HG03442 (cell line): ENCODE results near the gene CTF1.

Source experiments
- ATAC-seq: cut with Tn5 transposase; IDR thresholded peaks from one replicate; pipeline ENCODE4 v1.9.1; 2021; ENCODE audit warnings: mild to moderate bottlenecking, moderate library complexity; ENCODE audit not compliant: unreplicated experiment

The CTF1 gene

GRCh38 chr16:30904114-30904780 lies 7.8 kb downstream of the CTF1 start:
- no peak for ATAC-seq

DNA sequence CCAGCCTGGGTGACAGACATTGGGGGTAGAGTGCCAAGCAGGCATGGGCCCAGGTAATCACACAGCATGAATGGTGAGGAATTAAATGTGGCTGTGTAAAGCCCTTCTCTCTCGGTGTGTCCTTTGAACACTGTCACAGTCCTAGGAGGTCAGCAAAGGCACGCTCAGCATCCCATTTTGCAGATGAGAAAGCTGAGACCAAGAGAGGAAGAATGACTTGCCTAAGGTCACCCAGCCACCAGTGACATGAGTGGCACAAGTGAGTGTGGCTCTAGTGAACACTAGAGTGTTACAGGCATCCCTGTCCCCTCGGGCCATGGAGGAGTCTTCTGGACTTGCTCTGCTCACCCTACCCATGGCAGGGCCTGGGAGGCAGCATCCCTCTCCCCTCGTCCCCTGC lies 10.7 kb downstream of the CTF1 start:
- ATAC-seq = no peak

DNA sequence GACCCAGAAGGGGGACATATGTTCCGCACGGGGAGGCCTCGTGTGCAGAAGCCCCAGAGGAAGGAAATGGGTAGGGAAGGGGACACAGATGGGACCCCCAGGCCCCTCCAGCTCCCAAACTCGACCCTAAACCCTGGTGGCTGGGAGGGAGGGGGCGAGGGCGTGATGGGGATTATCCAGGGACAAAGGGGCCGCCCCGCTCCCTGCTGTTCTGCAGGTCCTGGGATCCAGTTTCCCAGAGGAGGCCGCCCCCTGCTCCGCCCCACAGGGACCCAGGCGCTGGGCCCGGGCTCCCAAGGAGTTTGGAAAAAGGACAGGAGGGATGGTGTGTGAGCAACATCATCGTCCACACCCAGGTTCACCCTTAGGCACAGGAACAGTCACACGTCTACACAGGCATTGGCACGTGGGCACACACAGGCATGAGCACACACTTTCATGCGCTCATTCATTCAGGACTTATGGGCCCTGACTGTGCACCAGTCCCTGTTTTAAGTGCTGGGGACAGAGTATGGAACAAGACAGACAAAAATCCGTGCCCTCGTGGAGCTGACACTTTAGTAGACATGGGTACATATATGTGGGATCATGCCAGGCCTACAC lies 14.1 kb downstream of the CTF1 start:
- ATAC-seq = no peak

DNA sequence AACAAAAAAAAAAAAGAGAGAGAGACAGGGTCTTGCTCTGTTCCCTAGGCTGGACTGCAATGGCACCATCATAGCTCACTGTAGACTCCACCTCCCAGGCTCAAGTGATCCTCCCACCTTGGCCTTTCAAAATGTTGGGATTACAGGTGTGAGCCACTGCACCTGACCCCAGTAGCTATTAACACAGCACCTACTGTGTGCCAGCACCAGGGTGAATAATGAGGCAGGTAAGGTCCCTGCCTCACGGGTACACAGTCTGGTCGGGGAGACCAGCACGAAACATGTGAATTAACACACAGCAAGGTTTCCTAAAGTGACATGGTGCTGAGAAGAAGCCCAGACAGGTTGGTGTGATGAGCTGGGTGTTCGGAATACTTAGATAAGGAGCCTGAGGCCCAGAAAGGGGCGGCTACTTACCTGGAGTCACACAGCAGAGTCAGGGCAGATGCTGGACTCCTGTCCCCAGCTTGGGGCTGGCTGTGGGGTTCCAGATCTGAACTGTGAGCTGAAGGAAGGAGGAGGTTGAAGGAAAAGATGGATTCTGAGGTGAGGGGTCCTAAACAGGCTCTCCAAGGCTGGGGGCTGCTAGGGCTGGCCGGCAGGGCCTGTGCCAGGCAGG lies 16.5 kb downstream of the CTF1 start:
- no peak for ATAC-seq

DNA sequence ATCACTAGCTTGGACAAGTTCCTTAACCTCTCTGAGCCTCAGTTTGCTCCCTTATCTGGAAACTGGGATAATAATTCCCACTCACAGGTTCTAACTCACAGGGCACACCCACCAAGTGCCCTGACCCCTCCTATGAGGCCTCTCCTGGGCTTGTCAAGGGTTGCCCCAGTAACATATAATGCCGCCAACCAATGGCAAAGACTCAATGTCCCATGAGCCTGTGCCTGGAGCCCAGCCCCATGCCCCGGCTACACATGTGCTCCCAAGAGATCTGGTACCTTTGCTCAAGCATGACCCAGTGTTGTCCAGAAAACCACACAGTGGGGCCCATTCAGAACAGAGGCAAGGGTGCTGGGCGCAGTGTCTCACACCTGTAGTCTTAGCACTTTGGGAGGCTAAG lies 18.4 kb downstream of the CTF1 start:
- ATAC-seq = no peak

- no peak for ATAC-seq
Observed at GRCh38 chr16:30918614-30919013, 22.2 kb downstream of the CTF1 start.

- no peak for ATAC-seq
Observed at GRCh38 chr16:30920891-30921290, 24.5 kb downstream of the CTF1 start.

- ATAC-seq = no peak
Observed at GRCh38 chr16:30921459-30921747, 25.0 kb downstream of the CTF1 start.

- ATAC-seq = no peak
Observed at GRCh38 chr16:30921748-30922419, 25.5 kb downstream of the CTF1 start.

DNA sequence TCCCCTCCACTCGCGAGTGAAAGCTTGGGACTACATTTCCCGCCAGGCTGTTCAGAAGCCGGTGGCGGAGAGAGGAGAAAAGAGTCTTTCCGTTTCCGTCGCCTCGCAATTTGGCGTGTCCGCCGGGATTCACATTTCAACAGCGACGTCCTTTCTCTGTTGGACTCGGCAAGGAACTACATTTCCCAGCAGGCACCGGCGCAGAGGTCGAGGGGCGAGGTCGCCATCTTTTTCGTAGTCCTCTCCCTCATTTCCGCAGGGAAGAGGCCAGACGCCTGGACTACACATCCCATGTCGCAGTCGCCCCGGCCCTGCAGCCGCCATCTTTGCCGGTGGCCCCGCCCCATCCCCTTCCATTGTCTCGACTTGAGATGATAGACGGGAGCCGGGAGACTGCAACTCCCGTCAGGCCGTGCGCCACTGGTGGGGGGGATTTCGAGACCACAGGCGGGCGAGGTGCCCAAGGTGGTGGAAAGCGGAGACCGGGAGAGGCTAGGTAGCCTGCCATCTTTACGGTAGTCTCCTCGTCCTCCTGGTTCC lies 26.1 kb downstream of the CTF1 start:
- ATAC-seq = peak; percentile 72

DNA sequence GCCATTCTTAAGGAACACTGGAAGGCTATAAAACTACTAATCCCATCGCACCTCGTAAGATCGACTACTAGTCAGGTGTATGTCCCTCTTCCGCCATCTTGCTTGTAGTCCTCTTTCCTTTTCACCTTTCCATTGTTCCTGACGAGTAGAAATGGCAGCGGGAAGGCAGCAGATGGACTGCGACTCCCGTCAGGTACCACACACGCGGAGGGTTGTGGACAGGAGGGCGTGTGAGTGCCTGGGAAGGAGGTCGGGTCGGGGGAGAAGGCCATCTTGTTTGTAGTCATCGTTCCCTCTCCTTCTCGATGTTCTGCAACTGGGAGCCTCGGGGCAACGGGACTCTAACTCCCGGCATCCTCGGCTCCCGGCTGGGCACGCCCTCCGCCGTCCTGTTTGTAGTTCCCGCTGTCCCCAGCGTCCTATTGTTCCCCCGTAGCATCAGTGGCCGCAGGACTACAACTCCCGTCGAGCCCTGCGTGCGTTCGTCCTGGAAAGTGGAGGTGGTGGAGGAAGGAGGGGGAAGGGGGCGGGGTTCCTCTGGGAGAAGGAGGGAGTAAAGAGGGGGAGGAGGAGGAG lies 26.6 kb downstream of the CTF1 start:
- ATAC-seq = peak; percentile 53

- ATAC-seq = no peak
Observed at GRCh38 chr16:30923554-30924075, 27.2 kb downstream of the CTF1 start, which contains the start of gene FBXL19. FBXL19 (plus strand) TSS chr16:30923572; CDS start chr16:30925755, 2,183 bp downstream.

- ATAC-seq = no peak
Observed at GRCh38 chr16:30924076-30924912, 27.9 kb downstream of the CTF1 start.

DNA sequence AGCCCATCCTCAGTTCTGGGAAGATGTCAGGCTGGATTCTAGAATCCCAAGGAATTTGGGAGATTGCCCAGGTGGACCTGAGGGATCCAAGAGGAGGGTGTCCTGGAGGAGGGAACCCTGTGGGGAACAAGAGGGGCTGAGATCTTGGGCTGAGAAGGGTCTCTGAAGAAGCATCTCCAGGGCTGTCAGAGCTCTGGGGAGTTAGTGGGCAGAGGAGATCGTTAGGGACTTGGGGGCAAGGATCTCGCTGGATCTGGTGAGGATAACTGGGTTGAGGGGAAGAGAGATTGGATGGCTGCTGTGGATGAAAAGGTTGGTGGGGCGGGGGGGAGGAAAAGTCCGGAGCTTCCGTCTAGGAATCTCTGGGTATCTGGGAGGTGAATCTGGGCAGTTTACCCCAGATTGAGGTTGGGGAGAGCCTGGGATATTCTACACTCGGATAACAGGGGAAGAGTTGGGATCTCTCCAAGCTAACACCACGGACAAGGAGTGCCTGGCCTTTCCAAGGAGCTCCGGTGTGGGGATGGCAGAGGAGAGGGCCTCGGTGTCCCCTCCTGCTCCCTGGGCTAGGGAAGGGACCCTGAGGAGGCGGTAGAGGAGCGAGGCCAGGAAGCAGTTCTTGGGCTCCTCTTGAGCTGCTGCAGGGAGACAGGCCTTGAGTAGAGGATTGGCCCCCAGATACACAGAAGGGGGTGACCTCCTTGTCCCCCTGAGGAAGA lies 28.7 kb downstream of the CTF1 start:
- no peak for ATAC-seq

DNA sequence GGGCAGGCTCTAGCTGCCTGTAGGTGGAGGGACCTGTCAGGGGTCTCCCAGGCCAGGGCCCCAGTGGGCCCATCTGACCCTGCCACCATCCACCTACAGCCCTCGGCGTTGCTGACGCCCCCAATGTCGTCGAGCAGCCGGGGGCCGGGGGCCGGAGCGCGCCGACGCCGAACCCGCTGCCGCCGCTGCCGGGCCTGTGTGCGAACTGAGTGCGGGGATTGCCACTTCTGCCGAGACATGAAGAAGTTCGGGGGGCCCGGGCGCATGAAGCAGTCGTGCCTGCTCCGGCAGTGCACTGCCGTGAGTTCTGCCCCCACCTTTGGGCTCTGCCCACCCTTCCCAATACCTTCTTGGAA lies 29.2 kb downstream of the CTF1 start:
- no peak for ATAC-seq

GRCh38 chr16:30925995-30926811 lies 29.8 kb downstream of the CTF1 start:
- ATAC-seq = no peak

DNA sequence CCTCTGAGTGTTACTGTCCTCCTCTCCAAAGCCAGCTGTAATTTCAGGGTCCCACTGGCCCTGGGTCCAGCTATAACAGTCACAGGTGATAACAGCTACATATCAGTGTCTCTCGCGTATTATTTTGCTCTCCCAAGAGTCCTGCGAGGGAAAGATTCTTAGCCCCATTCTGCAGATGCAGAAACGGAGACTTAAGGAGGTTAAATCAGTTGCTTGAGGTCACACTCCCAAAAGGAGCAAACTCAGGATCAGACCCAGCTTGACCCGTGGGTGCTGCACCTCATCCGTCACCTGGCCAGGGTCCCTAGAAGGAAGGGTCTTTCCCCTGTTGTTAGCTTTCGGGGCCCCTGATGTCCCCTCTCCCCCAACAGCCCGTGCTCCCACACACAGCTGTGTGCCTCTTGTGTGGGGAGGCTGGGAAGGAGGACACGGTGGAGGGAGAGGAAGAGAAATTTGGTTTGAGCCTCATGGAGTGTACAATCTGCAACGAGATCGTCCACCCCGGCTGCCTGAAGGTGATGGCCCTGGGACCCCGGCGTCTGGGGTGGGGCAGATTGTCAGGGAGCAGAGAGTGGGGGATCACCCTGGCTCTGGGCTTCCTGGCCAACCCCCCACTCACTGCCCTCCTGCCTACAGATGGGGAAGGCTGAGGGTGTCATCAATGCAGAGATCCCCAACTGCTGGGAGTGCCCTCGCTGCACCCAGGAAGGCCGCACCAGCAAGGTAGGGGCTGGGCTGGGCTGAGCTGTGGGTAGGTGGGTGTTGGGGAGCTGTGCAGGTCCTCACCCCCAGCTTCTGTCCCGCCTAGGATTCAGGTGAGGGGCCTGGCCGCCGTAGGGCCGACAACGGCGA lies 30.7 kb downstream of the CTF1 start:
- ATAC-seq = no peak

- ATAC-seq = no peak
Observed at GRCh38 chr16:30927789-30928378, 31.5 kb downstream of the CTF1 start.
